GM18861 (cell line): ENCODE measurements around the gene RNF32.
"Not testable (repeated sequence)": the region's sequence is repeated elsewhere in the genome, so short reads cannot be mapped to it uniquely, and the experiment has no call there.

Experiments
- ATAC-seq: cut with Tn5 transposase; IDR thresholded peaks from one replicate; pipeline ENCODE4 v1.9.1; 2021; ENCODE audit not compliant: unreplicated experiment

Gene RNF32

DNA sequence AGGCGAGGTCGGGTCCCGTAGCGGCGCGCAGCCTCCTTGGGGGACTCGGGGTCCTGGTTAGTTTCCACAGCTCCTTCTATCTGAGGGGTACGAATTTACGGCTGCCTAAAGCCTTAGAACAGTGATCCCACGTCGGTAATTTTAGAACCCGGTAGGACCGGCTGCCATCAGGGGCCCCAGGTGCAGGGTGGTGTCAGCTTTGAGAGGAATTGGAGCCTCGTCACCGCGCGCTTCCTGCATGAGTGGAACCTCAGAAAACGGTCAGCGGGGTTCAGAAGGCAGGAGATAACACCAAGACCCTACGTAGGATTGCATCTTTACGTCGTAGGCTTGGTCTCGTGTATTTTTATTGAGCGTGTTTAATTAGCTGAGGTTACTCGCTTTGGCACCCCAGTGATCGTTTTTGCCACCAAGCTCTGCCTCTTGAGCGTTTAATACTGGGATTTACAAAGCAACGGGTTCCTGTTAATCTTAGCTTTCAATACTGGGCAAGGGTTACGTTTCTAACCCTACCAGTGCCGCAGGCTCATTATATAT, 443 bp downstream of the RNF32 start:
- ATAC-seq = peak; percentile 32

- no peak for ATAC-seq
These were observed 1.9 kb downstream of the RNF32 start for GRCh38 chr7:156642306-156643045.

DNA sequence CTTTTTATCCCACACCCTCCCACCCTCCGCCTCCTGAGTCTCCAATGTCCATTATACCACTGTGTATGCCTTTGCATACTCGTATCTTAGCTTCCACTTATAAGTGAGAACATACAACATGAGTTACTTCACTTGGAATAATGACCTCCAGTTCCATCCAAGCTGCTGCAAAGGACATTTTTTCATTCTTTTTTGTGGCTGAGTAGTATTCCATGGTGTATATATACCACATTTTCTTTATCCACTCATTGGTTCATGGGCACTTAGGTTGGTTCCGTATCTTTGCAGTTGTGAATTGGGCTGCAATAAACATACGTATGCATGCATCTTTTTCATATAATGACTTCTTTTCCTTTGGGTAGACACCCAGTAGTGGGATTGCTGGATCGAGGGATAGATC, 6.8 kb downstream of the RNF32 start:
- not testable (repeated sequence) for ATAC-seq

GRCh38 chr7:156650042-156650441, 9.5 kb downstream of the RNF32 start:
- ATAC-seq = no peak

GRCh38 chr7:156651474-156651873, 10.9 kb downstream of the RNF32 start:
- no peak for ATAC-seq

DNA sequence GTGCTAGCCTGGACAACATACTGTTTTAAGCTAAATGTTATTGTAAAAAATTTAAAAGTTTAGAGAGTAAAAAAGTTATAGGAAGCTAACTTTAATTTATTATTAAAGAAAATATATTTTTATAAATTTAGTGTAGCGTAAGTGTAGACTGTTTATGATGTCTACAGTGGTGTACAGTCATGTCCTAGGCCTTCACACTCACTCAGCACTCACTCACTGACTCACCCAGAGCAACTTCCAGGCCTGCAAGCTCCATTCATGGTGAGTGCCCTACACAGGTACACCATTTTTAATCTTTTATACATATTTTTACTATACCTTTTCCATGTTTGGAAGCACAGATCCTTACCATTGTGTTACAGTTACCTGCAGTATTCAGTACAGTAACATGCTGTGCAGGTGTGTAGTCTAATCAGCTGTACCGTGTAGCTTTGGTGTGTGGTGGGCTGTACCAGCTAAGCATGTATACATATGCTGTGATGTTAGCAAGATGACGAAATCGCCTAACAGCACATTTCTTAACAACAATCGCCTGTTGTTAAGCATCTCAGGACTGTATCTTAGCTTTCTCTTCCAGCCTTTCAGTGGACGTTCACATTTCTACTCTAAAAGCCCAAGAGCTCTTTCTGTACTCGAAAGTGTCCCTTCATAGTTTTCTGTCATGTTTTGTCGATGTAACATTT, 12.5 kb downstream of the RNF32 start:
- ATAC-seq = no peak

- ATAC-seq = no peak
These were observed 14.1 kb downstream of the RNF32 start for GRCh38 chr7:156654511-156655234.

DNA sequence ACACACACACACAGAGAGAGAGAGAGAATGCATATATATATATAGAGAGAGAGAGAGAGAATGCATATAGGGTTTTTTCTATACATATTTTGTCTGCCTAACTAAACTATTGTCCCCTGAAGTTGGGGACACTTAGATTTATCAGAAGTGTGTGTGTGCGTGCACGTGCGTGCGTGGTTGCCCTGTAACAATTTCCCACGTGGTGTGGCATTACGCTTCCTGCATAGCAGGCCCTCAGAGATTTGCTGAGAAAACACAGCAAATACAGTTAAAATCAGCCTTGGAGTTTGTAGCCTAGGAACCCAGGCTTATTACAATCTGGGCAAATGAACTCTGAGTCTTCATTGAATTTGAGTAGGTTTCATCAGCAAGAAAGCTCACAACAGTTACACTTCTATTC, 14.7 kb downstream of the RNF32 start:
- no peak for ATAC-seq

DNA sequence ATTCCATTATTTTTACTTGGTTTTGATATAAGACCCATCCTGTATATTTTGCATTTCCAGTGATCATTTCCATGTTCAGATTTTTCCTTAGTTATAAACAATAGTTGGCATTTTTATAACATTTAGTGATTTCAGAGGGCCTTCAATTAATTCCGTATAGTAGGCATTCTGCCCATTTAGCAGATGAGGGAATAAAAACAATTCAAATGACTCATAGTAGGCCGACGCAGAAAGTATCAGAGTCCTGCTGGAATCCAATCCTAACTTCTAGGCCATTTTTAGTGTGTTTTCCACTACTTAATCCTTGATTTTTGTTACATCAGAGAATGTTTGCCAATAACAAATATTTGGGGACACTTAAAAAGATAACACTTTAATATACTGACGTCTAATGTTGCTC, 15.4 kb downstream of the RNF32 start:
- ATAC-seq = no peak

DNA sequence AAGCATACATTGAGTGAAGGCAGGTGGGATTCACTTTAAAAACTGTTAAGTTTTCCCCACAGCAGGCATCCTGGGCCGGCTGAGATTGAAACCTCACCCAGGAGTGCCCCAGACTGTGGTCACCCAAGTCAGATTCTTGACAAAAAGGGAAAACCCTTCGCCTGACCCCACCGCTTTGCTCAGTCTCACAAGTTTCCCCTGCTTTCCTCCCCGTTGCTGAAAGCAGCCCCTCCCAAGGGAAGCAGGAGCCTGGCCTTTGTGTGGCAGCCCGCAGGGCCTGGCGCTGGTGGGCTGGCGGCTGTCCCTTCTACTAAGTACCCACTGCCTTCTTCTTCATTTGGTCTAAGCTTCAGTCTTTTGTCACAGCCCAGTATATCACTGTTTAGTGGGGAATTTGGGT, 16.0 kb downstream of the RNF32 start:
- ATAC-seq = no peak

GRCh38 chr7:156657681-156658080, 17.1 kb downstream of the RNF32 start:
- no peak for ATAC-seq

GRCh38 chr7:156659203-156659602, 18.6 kb downstream of the RNF32 start:
- ATAC-seq = no peak

DNA sequence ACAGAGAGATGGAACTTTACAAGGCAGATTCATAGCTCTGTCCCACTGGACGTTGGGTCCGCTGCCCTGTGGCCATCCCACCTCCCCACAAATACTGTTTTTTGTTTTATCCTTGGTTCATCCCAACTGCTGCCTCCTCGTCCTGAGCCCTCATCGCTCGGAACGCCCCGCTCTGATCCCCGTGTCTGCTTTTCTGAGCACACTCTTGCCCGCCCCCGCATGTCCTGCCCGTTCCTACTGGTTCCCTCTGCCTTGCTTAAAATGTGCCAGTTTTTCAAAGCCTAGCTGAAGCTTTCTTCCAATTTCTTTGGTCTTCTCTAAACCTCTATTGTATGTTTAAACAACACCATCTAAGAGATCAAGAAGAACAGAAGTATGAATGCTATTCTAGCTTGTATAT, 19.4 kb downstream of the RNF32 start:
- ATAC-seq = no peak

- no peak for ATAC-seq
These were observed 21.1 kb downstream of the RNF32 start for GRCh38 chr7:156661637-156662036.

DNA sequence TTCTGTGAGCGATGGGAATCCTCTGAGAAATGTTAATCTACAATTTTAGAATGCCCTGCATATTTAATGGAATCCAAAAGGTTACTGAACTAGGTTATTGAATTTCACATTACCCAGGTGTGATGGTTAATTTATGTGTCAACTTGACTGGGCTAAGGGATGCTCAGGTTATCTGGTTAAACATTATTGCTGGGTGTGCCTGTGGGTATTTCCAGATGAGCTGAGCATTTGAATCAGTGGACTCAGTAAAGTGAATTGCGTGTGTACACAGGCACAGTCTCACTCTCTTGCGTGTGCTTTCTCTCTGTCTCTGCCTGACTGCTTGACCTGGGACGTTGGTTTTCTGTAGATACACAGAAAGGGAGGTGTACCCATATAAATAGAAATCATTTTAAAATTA, 21.7 kb downstream of the RNF32 start:
- ATAC-seq = no peak

- ATAC-seq = no peak
These were observed 24.5 kb downstream of the RNF32 start for GRCh38 chr7:156665101-156665500.

GRCh38 chr7:156666368-156667109, 26.0 kb downstream of the RNF32 start:
- no peak for ATAC-seq

DNA sequence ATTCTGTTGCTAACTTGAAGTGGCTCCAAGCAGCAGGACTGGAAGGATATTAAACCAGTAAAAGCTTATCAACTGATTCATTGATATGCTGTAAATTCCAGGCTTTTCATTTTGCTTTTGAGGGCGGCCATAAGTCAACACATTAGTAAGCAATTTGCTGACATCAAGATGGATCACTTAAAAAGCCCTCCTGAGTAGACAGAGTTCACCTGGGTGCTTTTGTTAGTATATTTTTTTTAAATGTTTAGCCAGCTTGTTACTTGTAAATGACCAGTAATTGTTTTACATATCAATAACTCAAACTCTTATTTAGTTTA, 26.5 kb downstream of the RNF32 start:
- no peak for ATAC-seq

DNA sequence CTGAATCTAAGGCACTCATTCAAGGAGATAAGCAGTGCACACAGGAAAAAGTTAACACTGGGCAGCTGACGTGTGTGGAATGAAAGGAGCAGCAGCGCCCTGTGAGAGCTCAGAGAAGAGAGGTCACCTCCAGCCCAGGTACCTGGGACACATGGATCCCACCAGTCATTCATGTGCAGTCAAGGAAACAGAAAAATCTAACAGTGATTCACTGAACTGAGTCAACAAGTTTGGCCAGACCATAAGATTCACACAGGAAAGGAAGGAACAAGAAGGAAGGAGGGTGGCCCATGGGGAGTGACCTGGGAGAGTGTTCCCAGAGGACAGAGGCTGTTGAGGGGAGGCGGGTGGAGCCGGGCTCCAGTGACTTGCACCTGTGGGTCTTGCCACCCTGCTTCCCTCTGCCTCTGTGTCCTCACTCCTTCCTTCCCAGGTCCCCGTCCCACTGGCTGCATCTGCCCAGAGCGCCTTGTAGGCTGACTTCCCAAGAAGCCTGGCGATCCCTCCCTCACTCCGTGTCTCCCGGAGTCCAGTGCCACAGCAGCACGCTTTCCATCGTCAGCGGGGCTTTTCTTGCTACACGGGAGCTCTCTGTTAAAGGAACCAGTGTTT, 27.7 kb downstream of the RNF32 start:
- ATAC-seq = no peak

- no peak for ATAC-seq
These were observed 28.7 kb downstream of the RNF32 start for GRCh38 chr7:156669035-156669828.
